Transverse colon (tissue), 4 donors: ENCODE results near the gene BRD3OS. TPM values are rescaled to one million over a fixed set of nuclear protein-coding genes. Genes with fewer than 3 reads are reported as not detected.

Experiments used
- DNase-seq: peaks from one replicate; pipeline ENCODE4 v3.0.0-alpha.2; 2019
- H3K27ac ChIP-seq, 4 donors: fragments of 200-600 bp; sonication (generic); 2 replicates each; pipeline ENCODE4 v1.5.1; 2016 to 2018; ENCODE audit warnings: inconsistent platforms in 4 of 4
- H3K27me3 ChIP-seq: fragments of 200-600 bp; sonication (generic); 2 replicates; pipeline ENCODE4 v1.5.1; 2017; ENCODE audit warnings: inconsistent platforms
- H3K36me3 ChIP-seq, 4 donors: fragments of 200-600 bp; sonication (generic); 2 replicates each; pipeline ENCODE4 v1.5.1; 2017 to 2019; ENCODE audit warnings: inconsistent platforms in 4 of 4
- H3K4me1 ChIP-seq, 4 donors: fragments of 200-600 bp; sonication (generic); 2 replicates each; pipeline ENCODE4 v1.5.1; 2017 to 2020; ENCODE audit warnings: inconsistent platforms in 4 of 4
- H3K4me3 ChIP-seq, 4 donors: fragments of 200-600 bp; sonication (generic); 1 replicate in 1 of 4; 2 replicates in 3 of 4; pipeline versions ENCODE4 v1.5.1 to v1.6.1; 2017 to 2019; ENCODE audit warnings: inconsistent platforms in 4 of 4
- H3K9me3 ChIP-seq, 2 donors: fragments of 200-600 bp; sonication (generic); 2 replicates each; pipeline ENCODE4 v1.5.1; 2017 to 2019; ENCODE audit warnings: inconsistent platforms in 2 of 2
- EP300 ChIP-seq: sonication (generic); formaldehyde crosslinking; IDR thresholded peaks from one replicate; pipeline ENCODE4 v1.6.1; 2017; ENCODE audit warnings: antibody characterized with exemption, low read depth
- POLR2A ChIP-seq: fragments of 450-650 bp; IDR thresholded peaks from one replicate; pipeline ENCODE4 v1.6.1; 2016; ENCODE audit warnings: antibody characterized with exemption, mild to moderate bottlenecking, moderate library complexity
- POLR2AphosphoS5 ChIP-seq, 3 donors: sonication (generic); formaldehyde crosslinking; IDR thresholded peaks; one replicate each; pipeline ENCODE4 v1.6.1; 2016; ENCODE audit warnings: antibody characterized with exemption in 3 of 3
- WGBS, 2 donors: methylation state at CpG; one replicate each; pipeline ENCODE4 v1.1.5; 2018; ENCODE audit warnings: low coverage in 1 of 2; 5-methylcytosine and 5-hydroxymethylcytosine counted together
- in situ Hi-C, 4 donors: fragments of 200-750 bp; cut with MboI; loops; one replicate each; pipeline versions ENCODE4 v1.15.0 to v1.15.1; 2017; ENCODE audit warnings: low sequenced_read_pairs in 3 of 4, low pct_ligation_motif_present in 1 of 4, low pct_unique_long_range_greater_than_20kb in 1 of 4
- intact Hi-C: fragments of 100-400 bp; cut with DNase I; formaldehyde crosslinking; loops from one replicate; pipeline ENCODE4 v1.15.1; 2023; ENCODE audit warnings: low total_unique reads
- total RNA-seq, 4 donors: library from RNA; depleted of rRNA; stranded (reverse); fragments of >200 nt; gene quantifications; one replicate each; pipeline ENCODE4 v1.1.0, GENCODE V29; 2016
- TF ChIP-seq, protein P1 (sequence below), 5 experiments: fragments of 200-600 bp in 3 of 5; fragments of 450-650 bp in 2 of 5; sonication (generic) in 3 of 5; IDR thresholded peaks; 1 replicate in 2 of 5; 2 replicates in 3 of 5; pipeline ENCODE4 v1.5.1; 2016 to 2017; ENCODE audit warnings: antibody characterized with exemption in 5 of 5, inconsistent platforms in 3 of 5, mild to moderate bottlenecking in 2 of 5, moderate library complexity in 1 of 5

Gene BRD3OS
- total RNA-seq, 4 donors from 2014 or later = 3.2 to 6.6 (median 4.4) TPM

DNA sequence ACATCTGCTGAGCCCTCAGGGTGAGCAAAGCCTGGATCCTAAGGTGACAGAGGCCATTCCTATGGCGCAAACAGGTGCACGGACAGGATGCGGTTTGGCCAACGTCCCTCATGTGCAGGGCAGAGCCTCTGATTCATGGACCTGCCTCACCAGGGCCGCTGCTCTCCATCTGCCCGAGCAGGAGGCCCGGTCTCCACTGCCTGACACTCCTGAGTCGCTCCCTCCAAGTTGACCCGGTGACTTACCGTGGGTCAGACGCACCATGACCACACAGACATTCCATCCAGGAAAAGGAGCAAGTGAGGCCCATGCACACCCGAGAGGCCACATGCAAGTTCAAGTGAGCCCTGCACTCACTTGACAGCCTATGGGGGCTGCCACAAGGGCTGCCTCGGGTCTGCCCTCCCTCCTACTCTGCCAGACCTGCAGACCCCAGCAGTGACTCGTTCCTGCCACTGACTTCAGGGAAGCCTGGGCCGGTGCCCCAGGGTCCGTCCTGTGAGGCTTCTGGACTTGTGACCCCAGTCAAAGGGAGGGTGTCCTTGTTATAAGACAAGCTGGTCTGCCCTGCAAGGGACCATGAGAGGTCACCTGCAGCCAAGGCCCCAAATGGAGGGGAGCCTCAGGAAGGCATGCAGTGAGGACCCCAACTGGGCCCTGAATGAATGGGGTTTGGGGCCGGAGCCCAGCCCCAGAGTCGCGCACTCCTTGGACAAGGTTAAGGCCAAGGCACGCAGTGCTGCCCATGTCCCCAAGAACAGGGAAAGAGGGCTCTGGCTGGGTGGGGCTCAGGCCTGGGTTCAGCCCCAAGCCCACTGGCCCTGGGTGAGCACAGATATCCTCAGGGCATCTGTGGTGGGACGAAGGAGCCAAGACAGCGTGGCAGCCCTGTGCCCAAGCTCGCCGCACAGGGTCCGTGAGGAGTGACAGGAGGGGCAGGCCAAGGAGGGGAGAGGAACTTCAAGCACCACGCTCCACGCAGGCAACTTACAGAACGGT is 10.1 kb downstream of the BRD3OS start:
- Histone ChIP-seq H3K4me1 (no peaks in the 10 kb centered on the region), H3K4me3 (no peak overlapping the region), H3K27ac (no peak overlapping the region), H3K27me3 (no peaks in the 10 kb centered on the region), H3K36me3 (peaks cover 0 to 54% (median 19%) of the 10 kb centered on the region in 4 donors), H3K9me3 (no peaks in the 10 kb centered on the region)
- no peak for DNase-seq
- in situ Hi-C loops (no loop called here), intact Hi-C loops (no loop called here)
- WGBS, 2 donors = 96% methylated on average over 23 of the region's 28 CpGs; no CpG with 5 or more reads in 1 of the 2 donors
- no peak for TF ChIP-seq POLR2A
- TF ChIP-seq POLR2AphosphoS5 (IDR thresholded peaks at IDR 0.05) = no peak
- TF ChIP-seq, protein P1, sequence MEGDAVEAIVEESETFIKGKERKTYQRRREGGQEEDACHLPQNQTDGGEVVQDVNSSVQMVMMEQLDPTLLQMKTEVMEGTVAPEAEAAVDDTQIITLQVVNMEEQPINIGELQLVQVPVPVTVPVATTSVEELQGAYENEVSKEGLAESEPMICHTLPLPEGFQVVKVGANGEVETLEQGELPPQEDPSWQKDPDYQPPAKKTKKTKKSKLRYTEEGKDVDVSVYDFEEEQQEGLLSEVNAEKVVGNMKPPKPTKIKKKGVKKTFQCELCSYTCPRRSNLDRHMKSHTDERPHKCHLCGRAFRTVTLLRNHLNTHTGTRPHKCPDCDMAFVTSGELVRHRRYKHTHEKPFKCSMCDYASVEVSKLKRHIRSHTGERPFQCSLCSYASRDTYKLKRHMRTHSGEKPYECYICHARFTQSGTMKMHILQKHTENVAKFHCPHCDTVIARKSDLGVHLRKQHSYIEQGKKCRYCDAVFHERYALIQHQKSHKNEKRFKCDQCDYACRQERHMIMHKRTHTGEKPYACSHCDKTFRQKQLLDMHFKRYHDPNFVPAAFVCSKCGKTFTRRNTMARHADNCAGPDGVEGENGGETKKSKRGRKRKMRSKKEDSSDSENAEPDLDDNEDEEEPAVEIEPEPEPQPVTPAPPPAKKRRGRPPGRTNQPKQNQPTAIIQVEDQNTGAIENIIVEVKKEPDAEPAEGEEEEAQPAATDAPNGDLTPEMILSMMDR (IDR thresholded peaks at IDR 0.05) = no peak
- no peak for TF ChIP-seq EP300

GRCh38 chr9:134036130-134036529 is 10.8 kb downstream of the BRD3OS start:
- Histone ChIP-seq H3K4me3 (no peak overlapping the region), H3K36me3 (peaks cover 0 to 55% (median 19%) of the 10 kb centered on the region in 4 donors), H3K9me3 (no peaks in the 10 kb centered on the region), H3K27me3 (no peaks in the 10 kb centered on the region), H3K4me1 (peaks cover 0 to 5% (median 1%) of the 10 kb centered on the region in 4 donors), H3K27ac (no peak overlapping the region)
- no peak for TF ChIP-seq POLR2AphosphoS5 (IDR thresholded peaks at IDR 0.05)
- TF ChIP-seq, protein P1 (IDR thresholded peaks at IDR 0.05) = no peak
- no peak for TF ChIP-seq POLR2A
- no peak for TF ChIP-seq EP300
- in situ Hi-C loops (no loop called here), intact Hi-C loops (no loop called here)
- no peak for DNase-seq
- WGBS, 2 donors = 96% methylated on average over 16 of the region's 16 CpGs; no CpG with 5 or more reads in 1 of the 2 donors

- 96 to 97% methylated on average over 2 of the region's 2 CpGs for WGBS, 2 donors
- Histone ChIP-seq H3K36me3 (peaks cover 0 to 52% (median 15%) of the 10 kb centered on the region in 4 donors), H3K9me3 (no peaks in the 10 kb centered on the region)
These were observed 12.4 kb downstream of the BRD3OS start for GRCh38 chr9:134037641-134038040.

More at GRCh38 chr9:134037641-134038040, 12.4 kb downstream of the BRD3OS start:
- Histone ChIP-seq H3K27me3 (no peaks in the 10 kb centered on the region), H3K27ac (no peak overlapping the region), H3K4me1 (peaks cover 0 to 5% (median 1%) of the 10 kb centered on the region in 4 donors), H3K4me3 (no peak overlapping the region)
- TF ChIP-seq POLR2A (no peak), POLR2AphosphoS5 (IDR thresholded peaks at IDR 0.05) (no peak), EP300 (no peak)
- TF ChIP-seq, protein P1 (IDR thresholded peaks at IDR 0.05) = no peak
- in situ Hi-C loops (no loop called here), intact Hi-C loops (no loop called here)
- DNase-seq = no peak
